Hematopoietic multipotent progenitor cell treated with erythropoietin and hydrocortisone succinate and interleukin-3 and kit ligand, for 8 days (in vitro differentiated cells): ENCODE results near the gene ZNF3.

Experiments
- DNase-seq: peaks from one replicate; pipeline ENCODE4 v3.0.0-alpha.2; 2015

The ZNF3 gene

GRCh38 chr7:100087055-100087750 is 5.7 kb upstream of the ZNF3 start:
- DNase-seq, result no peak

GRCh38 chr7:100085515-100085914 is 4.0 kb upstream of the ZNF3 start:
- no peak for DNase-seq

- DNase-seq, result no peak
These were observed 1.5 kb upstream of the ZNF3 start for GRCh38 chr7:100082978-100083377.

GRCh38 chr7:100080907-100081534 is 502 bp downstream of the ZNF3 start:
- no peak for DNase-seq

GRCh38 chr7:100079024-100079560 is 2.4 kb downstream of the ZNF3 start:
- no peak for DNase-seq

- DNase-seq, result no peak
These were observed 4.3 kb downstream of the ZNF3 start for GRCh38 chr7:100077205-100077604.

GRCh38 chr7:100075418-100075817 is 6.1 kb downstream of the ZNF3 start:
- DNase-seq, result no peak

GRCh38 chr7:100074841-100075240 is 6.7 kb downstream of the ZNF3 start:
- DNase-seq, result no peak

GRCh38 chr7:100072462-100072861 is 9.1 kb downstream of the ZNF3 start:
- no peak for DNase-seq

- no peak for DNase-seq
These were observed 10.4 kb downstream of the ZNF3 start for GRCh38 chr7:100071018-100071723.

- no peak for DNase-seq
These were observed 11.5 kb downstream of the ZNF3 start for GRCh38 chr7:100069991-100070390.

GRCh38 chr7:100066953-100067352 is 14.6 kb downstream of the ZNF3 start:
- DNase-seq, result no peak

- peak; percentile 69 for DNase-seq
These were observed 15.9 kb downstream of the ZNF3 start for GRCh38 chr7:100065452-100066186.

- DNase-seq, result no peak
These were observed 17.4 kb downstream of the ZNF3 start for GRCh38 chr7:100064162-100064561.

- no peak for DNase-seq
These were observed 18.1 kb downstream of the ZNF3 start for GRCh38 chr7:100063376-100063775.

- peak; percentile 88 for DNase-seq
These were observed 19.9 kb downstream of the ZNF3 start for GRCh38 chr7:100061518-100062193.

- DNase-seq, result peak; percentile 83
These were observed 22.2 kb downstream of the ZNF3 start for GRCh38 chr7:100059251-100059739.

GRCh38 chr7:100057006-100057405 is 24.5 kb downstream of the ZNF3 start:
- no peak for DNase-seq

- peak; percentile 81 for DNase-seq
These were observed 28.3 kb downstream of the ZNF3 start for GRCh38 chr7:100053215-100053614.

- DNase-seq, result no peak
These were observed 29.9 kb downstream of the ZNF3 start for GRCh38 chr7:100051611-100052010.

GRCh38 chr7:100049441-100050291 is 31.9 kb downstream of the ZNF3 start, which contains the start of gene ZSCAN21:
Gene ZSCAN21, plus strand, starts transcription at chr7:100049774. Its CDS starts 7,233 bp downstream, at chr7:100057007.
- DNase-seq, result peak; percentile 79
